ENCODE measurements around the gene LPA. TPM values are rescaled to one million over a fixed set of nuclear protein-coding genes. Genes with fewer than 3 reads are reported as not detected.

Gene LPA
- total RNA-seq, 1 experiment from 2014 or later: 0.13 TPM

GRCh38 chr6:160583794-160584193 is 80.3 kb downstream of the LPA start:
- H3K9me3 ChIP-seq (ENCODE audit: control insufficient read depth, low read depth, low read length): no peaks in the 10 kb centered on the region
- H3K4me3 Mint-ChIP-seq: no peak overlapping the region
- no peaks in the 10 kb centered on the region for H3K79me1 ChIP-seq (ENCODE audit: insufficient read depth, low read depth, low read length, poor library complexity, severe bottlenecking)
- no peak overlapping the region for H3K14ac ChIP-seq (ENCODE audit: insufficient read depth, low read length)
- H4K8ac ChIP-seq (replicated peaks; ENCODE audit: insufficient read length, low read depth, low read length): no peak overlapping the region
- H2BK12ac ChIP-seq (ENCODE audit: insufficient read length, low read depth, low read length): no peak overlapping the region
- H4K91ac ChIP-seq (ENCODE audit: insufficient read length, low read depth, low read length): no peak overlapping the region
- H3K56ac ChIP-seq (ENCODE audit: insufficient read length, low read depth, low read length): no peak overlapping the region
- DNase-seq: no peak
- H2AFZ ChIP-seq (ENCODE audit: low read length): no peak overlapping the region
- H3T11ph ChIP-seq (ENCODE audit: low read length): no peak overlapping the region
- H3K79me2 ChIP-seq (ENCODE audit: insufficient read depth, low read length): no peaks in the 10 kb centered on the region
- no peaks in the 10 kb centered on the region for H4K20me1 ChIP-seq (ENCODE audit: control insufficient read depth, insufficient read depth, insufficient read length)
- no peak overlapping the region for H3K4ac ChIP-seq (ENCODE audit: low read depth, low read length)
- no peak overlapping the region for H2BK15ac ChIP-seq (ENCODE audit: low read depth, low read length)
- TF ChIP-seq CTCF (conservative IDR thresholded peaks at IDR 0.05): no peak
- no peak overlapping the region for H2AK5ac ChIP-seq (ENCODE audit: insufficient read length, low read length)
- H3K4me1 ChIP-seq (ENCODE audit: insufficient read depth, low read length): no peaks in the 10 kb centered on the region
- peaks cover 5% of the 10 kb centered on the region for H3K27me3 Mint-ChIP-seq (ENCODE audit: low read depth)
- H3K23me2 ChIP-seq (ENCODE audit: insufficient read length, low read depth, low read length, poor library complexity, severe bottlenecking): no peaks in the 10 kb centered on the region
- no peak overlapping the region for H3K23ac ChIP-seq (ENCODE audit: insufficient read length, low read depth, low read length)
- H3K4me2 ChIP-seq (ENCODE audit: insufficient read depth, insufficient read length, low read length): no peak overlapping the region
- no peaks in the 10 kb centered on the region; a peak in 3 of 7 replicates for H3K36me3 Mint-ChIP-seq (ENCODE audit: insufficient read depth in 1 of 3, low read depth in 3 of 3)
- H3K9me3 Mint-ChIP-seq: peaks cover 32 to 89% of the 10 kb centered on the region in 2 experiments
- no peak overlapping the region for H3K27ac Mint-ChIP-seq
- H2BK120ac ChIP-seq (ENCODE audit: low read depth, low read length, poor library complexity, severe bottlenecking): no peak overlapping the region
- H3K27me3 ChIP-seq (ENCODE audit: insufficient read depth, low read length): no peaks in the 10 kb centered on the region
- no peak overlapping the region for H2BK20ac ChIP-seq (ENCODE audit: low read depth, low read length, poor library complexity, severe bottlenecking)
- no peak overlapping the region for H4K5ac ChIP-seq (ENCODE audit: insufficient read length, low read depth, low read length)
- no peak overlapping the region for H2BK5ac ChIP-seq (ENCODE audit: insufficient read length, low read length)
- H3K4me1 Mint-ChIP-seq: no peaks in the 10 kb centered on the region
- no peak overlapping the region for H3K9ac ChIP-seq (ENCODE audit: extremely low read depth, insufficient read length, low read length)
- no peak overlapping the region for H3K18ac ChIP-seq (ENCODE audit: insufficient read length, low read depth, low read length)
- no peak overlapping the region for H3K27ac ChIP-seq (ENCODE audit: insufficient read length, low read depth, low read length)

All from H9 (cell line).